Nephron (organoid): ENCODE data around the gene AIMP2.
"Not testable (repeated sequence)": the region's sequence is repeated elsewhere in the genome, so short reads cannot be mapped to it uniquely, and the experiment has no call there.

Source experiments
- H3K27ac Mint-ChIP-seq, 3 experiments: 2 replicates each; pipeline ENCODE4 v1.8.0; 2020; ENCODE audit warnings: mixed read lengths in 3 of 3, mild to moderate bottlenecking in 2 of 3, moderate library complexity in 1 of 3
- H3K27me3 Mint-ChIP-seq: 2 replicates; pipeline ENCODE4 v1.8.0; 2021; ENCODE audit warnings: low read depth, mild to moderate bottlenecking, moderate library complexity, mixed read lengths
- H3K36me3 Mint-ChIP-seq: 2 replicates; pipeline ENCODE4 v1.8.0; 2020; ENCODE audit warnings: low read depth, mixed read lengths
- H3K4me1 Mint-ChIP-seq: 2 replicates; pipeline ENCODE4 v1.8.0; 2020; ENCODE audit warnings: mixed read lengths
- H3K4me3 Mint-ChIP-seq, 3 experiments: 2 replicates each; pipeline ENCODE4 v1.8.0; 2020; ENCODE audit warnings: mild to moderate bottlenecking in 3 of 3, mixed read lengths in 3 of 3, moderate library complexity in 2 of 3
- H3K9me3 Mint-ChIP-seq: 2 replicates; pipeline ENCODE4 v1.8.0; 2020; ENCODE audit warnings: mixed read lengths
- CTCF ChIP-seq, 3 experiments: fragments of 200-600 bp; sonication (generic); IDR thresholded peaks; one replicate each; pipeline ENCODE4 v1.5.0; 2021; ENCODE audit warnings: antibody characterized with exemption in 3 of 3; ENCODE audit not compliant: unreplicated experiment in 3 of 3

The AIMP2 gene

DNA sequence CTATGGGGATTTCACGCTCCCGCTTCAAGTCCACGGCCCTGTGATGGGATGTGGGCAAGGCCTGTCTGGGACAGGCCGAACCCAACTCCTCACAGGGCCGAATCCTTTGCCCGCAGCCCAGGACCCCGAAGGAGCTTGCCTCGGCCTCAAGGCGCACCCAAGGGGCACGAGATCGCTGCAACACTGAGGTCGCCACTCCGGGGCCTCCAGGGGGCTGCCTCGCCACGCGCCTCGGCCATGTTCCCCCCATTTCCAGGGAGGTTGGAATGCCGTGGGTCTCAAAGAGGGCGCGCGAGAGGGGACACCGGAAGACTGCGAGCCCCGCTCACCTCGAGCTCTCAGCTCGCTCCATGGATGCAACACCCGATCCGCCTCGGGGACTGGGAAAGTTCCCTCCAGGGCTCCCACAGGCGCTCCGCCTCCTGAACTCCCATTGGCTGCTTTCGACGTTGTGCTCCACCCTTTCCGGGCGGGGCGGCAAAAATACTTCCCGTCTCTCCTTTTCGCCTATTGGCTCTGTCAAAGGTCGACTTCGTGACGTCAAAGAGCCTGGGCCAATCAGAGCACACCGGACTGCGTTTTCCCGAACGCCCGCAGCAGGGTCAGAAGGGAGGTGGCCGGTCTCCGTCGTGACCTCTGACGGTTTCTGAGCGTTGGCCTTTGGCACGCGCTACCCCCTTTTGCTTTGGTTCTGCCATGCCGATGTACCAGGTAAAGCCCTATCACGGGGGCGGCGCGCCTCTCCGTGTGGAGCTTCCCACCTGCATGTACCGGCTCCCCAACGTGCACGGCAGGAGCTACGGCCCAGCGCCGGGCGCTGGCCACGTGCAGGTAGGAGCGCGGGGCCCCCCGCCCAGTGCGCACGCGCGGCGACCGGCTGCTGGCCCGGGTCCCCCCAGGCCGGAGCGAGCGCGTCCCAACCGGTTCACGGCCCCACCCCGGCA, at the start of gene AIMP2, which contains the start of gene PMS2:
AIMP2 (plus strand) TSS at position 605 of the 944 bp plus-strand sequence; CDS start at position 697, 92 bp downstream.
PMS2 (minus strand) TSS at position 382 of the 944 bp plus-strand sequence; CDS start at position 352, 30 bp downstream.
- Mint-ChIP-seq H3K27me3 (no peaks in the 10 kb centered on the region), H3K4me3 (peak within 1 kb of the TSS; percentile 91 to 94 (median 92)), H3K9me3 (no peaks in the 10 kb centered on the region), H3K4me1 (peaks cover 29% of the 10 kb centered on the region), H3K36me3 (peaks cover 8% of the 10 kb centered on the region), H3K27ac (peak within 1 kb of the TSS; percentile 68 to 88 (median 84))
- no peak for TF ChIP-seq CTCF (IDR thresholded peaks at IDR 0.05; ENCODE audit: unreplicated experiment in 3 of 3)

DNA sequence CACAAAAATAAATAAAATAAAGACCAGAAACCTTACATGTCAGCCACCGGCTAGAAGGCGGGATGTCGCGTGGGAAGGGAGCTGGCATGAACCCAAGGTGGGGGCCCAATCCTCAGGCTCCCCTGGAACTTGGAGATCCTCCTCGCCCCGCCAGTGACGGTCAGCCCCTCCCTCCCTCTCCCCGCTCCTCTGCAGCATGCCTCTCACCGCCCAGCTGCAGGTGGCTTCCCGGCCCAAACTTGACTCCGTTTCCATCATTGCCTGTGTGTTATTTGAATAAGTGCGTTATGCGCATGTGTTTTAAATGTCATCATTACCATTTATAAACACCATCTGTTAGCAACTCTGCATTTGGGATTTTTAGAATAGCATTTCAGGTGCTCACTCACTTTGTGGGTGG, 45.9 kb upstream of the AIMP2 start:
- H3K4me1 Mint-ChIP-seq, H3K27ac Mint-ChIP-seq, H3K4me3 Mint-ChIP-seq, H3K36me3 Mint-ChIP-seq, H3K27me3 Mint-ChIP-seq, H3K9me3 Mint-ChIP-seq: not testable (repeated sequence)

DNA sequence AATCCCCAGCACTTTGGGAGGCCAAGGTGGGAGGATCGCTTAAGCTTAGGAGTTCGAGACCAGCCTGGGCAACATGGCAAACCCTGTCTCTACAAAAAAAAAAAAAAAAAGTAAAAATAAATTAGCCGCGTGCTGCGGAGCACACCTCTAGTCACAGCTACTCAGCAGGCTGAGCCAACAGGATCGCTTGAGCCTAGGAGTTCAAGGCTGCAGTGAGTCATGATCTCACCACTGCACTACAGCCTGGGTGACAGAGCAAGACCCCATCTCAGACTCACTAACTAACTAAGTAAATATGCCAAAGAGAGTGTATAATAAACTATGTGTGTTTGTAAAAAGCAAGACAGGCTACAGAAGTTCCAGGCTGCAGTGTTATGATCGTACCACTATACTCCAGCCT, 45.3 kb upstream of the AIMP2 start:
- not testable (repeated sequence) for H3K4me3 Mint-ChIP-seq, H3K9me3 Mint-ChIP-seq, H3K27ac Mint-ChIP-seq, H3K4me1 Mint-ChIP-seq, H3K36me3 Mint-ChIP-seq, H3K27me3 Mint-ChIP-seq

- not testable (repeated sequence) for H3K4me1 Mint-ChIP-seq, H3K27ac Mint-ChIP-seq
Observed at GRCh38 chr7:5970347-5970911, 38.6 kb upstream of the AIMP2 start, which contains the start of gene RSPH10B. Gene RSPH10B (minus strand): TSS chr7:5970689. CDS start chr7:5967116, 3,573 bp downstream.

DNA sequence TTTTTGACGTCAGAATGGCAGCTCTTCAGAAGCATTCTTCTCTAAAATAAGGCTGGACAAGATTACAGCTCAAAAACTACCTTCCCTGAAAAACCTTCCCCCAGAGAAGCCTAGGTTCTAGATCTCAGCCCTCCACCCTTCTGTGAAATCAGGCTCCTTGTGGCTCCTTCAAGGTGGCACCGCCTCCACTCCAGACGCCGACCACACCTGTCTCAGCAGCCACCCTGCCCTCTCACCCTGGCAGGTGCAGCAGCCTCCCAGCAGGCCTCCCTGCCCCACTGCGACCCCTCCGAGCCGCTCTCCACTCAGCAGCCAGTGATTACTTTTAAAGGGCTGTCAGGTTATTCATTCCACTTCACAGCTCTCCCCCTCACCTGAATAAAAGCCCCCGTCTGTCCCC, 35.5 kb upstream of the AIMP2 start:
- H3K4me3 Mint-ChIP-seq, H3K27me3 Mint-ChIP-seq, H3K27ac Mint-ChIP-seq, H3K9me3 Mint-ChIP-seq, H3K36me3 Mint-ChIP-seq, H3K4me1 Mint-ChIP-seq: not testable (repeated sequence)

More at GRCh38 chr7:5970347-5970911, 38.6 kb upstream of the AIMP2 start, which contains the start of gene RSPH10B:
- not testable (repeated sequence) for H3K27me3 Mint-ChIP-seq, H3K4me3 Mint-ChIP-seq, H3K9me3 Mint-ChIP-seq, H3K36me3 Mint-ChIP-seq

- not testable (repeated sequence) for H3K4me3 Mint-ChIP-seq, H3K9me3 Mint-ChIP-seq, H3K27ac Mint-ChIP-seq, H3K27me3 Mint-ChIP-seq, H3K4me1 Mint-ChIP-seq
- peaks cover 16% of the 10 kb centered on the region for H3K36me3 Mint-ChIP-seq
Observed at GRCh38 chr7:5979680-5980314, 29.3 kb upstream of the AIMP2 start.

GRCh38 chr7:5987061-5987460, 22.0 kb upstream of the AIMP2 start:
- not testable (repeated sequence) for H3K4me1 Mint-ChIP-seq, H3K4me3 Mint-ChIP-seq, H3K27ac Mint-ChIP-seq, H3K27me3 Mint-ChIP-seq, H3K9me3 Mint-ChIP-seq
- H3K36me3 Mint-ChIP-seq, result peaks cover 42% of the 10 kb centered on the region

- no peaks in the 10 kb centered on the region for H3K27me3 Mint-ChIP-seq
Observed at GRCh38 chr7:5997210-5997808, 11.8 kb upstream of the AIMP2 start.

More at GRCh38 chr7:5997210-5997808, 11.8 kb upstream of the AIMP2 start:
- no peak overlapping the region for H3K4me3 Mint-ChIP-seq
- no peaks in the 10 kb centered on the region for H3K9me3 Mint-ChIP-seq
- H3K4me1 Mint-ChIP-seq, result peaks cover 11% of the 10 kb centered on the region
- TF ChIP-seq CTCF (IDR thresholded peaks at IDR 0.05; ENCODE audit: unreplicated experiment in 3 of 3), result peak; percentile 64 to 70 (median 67)
- H3K36me3 Mint-ChIP-seq, result peaks cover 61% of the 10 kb centered on the region
- H3K27ac Mint-ChIP-seq, result peak overlapping the region; percentile 36 to 57 (median 49)
